Neuron (in vitro differentiated cells): ENCODE measurements around the gene TOLLIP.

Experiments used
- H2AFZ ChIP-seq: one replicate; pipeline ENCODE4 v1.6.1; 2013; ENCODE audit warnings: low read depth, mild to moderate bottlenecking, inconsistent platforms, low read length, moderate library complexity
- H3K27me3 ChIP-seq: one replicate; pipeline ENCODE4 v1.6.1; 2013; ENCODE audit warnings: low read length; ENCODE audit not compliant: insufficient read depth
- H3K36me3 ChIP-seq: one replicate; pipeline ENCODE4 v1.6.1; 2013; ENCODE audit warnings: low read length; ENCODE audit not compliant: insufficient read depth
- H3K4me1 ChIP-seq: one replicate; pipeline ENCODE4 v1.6.1; 2013; ENCODE audit warnings: low read length; ENCODE audit not compliant: insufficient read depth
- H3K4me3 ChIP-seq: 2 replicates; pipeline ENCODE4 v1.5.1; 2013; ENCODE audit warnings: mild to moderate bottlenecking, low read length, moderate library complexity
- H3K9me3 ChIP-seq: one replicate; pipeline ENCODE4 v1.6.1; 2013; ENCODE audit warnings: low read length

TOLLIP gene

DNA sequence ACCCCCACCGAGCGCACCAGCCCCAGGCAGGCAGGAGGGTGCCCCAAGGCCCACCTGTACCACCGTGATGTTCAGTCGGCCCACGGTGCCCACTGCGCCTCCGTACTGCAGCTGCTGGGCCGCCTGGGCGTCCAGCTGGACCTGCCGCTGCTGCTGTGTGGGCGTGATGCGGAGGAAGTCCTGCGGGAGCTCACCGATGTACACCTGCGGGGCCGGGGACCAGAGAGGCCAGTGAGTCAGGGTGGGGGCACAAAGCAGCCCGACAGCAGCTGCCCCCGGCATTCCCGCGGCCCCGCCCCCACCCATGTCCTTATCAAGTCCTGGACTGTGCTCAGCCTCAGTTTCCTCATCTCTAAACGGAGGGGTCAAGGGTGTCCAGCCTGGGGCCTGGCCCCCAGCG lies 13.8 kb downstream of the TOLLIP start:
- H3K9me3 ChIP-seq = no peaks in the 10 kb centered on the region
- peaks cover 25% of the 10 kb centered on the region for H3K36me3 ChIP-seq
- no peak overlapping the region for H2AFZ ChIP-seq
- no peak overlapping the region for H3K4me3 ChIP-seq
- no peaks in the 10 kb centered on the region for H3K27me3 ChIP-seq
- no peaks in the 10 kb centered on the region for H3K4me1 ChIP-seq

DNA sequence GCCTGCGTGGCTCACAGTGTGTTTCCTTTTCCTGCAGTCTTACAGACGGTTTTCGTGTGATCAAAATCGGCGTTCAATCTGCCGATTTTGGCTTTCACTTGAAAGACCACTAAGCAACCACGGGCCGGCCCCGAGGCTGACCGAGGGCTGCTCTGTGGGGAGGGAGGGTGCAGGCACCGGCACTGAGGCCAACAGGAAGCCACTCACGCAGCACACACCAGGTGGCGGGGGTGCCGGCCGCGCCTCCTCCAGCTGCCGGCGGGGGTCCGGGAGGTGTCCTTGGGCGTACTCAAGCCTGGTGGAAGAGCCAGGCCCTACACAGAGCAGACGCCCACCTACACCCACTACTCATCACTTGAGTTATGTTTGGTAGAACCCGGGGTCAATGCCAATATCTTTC lies 14.3 kb downstream of the TOLLIP start:
- H3K4me1 ChIP-seq = no peaks in the 10 kb centered on the region
- H3K9me3 ChIP-seq = no peaks in the 10 kb centered on the region
- no peak overlapping the region for H3K4me3 ChIP-seq
- peaks cover 30% of the 10 kb centered on the region for H3K36me3 ChIP-seq
- no peaks in the 10 kb centered on the region for H3K27me3 ChIP-seq
- no peak overlapping the region for H2AFZ ChIP-seq

DNA sequence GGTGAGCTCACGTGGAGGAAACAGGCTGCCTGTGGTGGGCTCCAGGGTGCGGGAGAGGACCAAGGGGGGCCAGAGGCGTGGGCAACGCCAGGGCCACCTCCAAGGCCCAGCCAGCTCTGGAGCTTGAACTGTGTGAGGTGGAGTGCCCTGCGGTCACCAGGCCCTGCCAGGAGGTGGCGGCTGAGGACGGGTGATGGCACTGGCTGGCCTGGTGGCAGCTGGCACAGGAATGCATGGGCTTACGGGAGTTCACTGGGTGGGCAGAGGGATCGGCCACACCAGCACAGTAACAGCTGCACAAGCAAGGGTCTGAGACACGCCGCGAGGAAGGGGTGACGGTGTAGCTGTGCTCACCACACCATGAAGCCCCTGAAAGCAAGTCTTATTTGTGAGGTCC lies 15.8 kb downstream of the TOLLIP start:
- Histone ChIP-seq H3K9me3 (no peaks in the 10 kb centered on the region), H2AFZ (no peak overlapping the region), H3K27me3 (no peaks in the 10 kb centered on the region), H3K36me3 (peaks cover 40% of the 10 kb centered on the region), H3K4me3 (no peak overlapping the region), H3K4me1 (no peaks in the 10 kb centered on the region)

DNA sequence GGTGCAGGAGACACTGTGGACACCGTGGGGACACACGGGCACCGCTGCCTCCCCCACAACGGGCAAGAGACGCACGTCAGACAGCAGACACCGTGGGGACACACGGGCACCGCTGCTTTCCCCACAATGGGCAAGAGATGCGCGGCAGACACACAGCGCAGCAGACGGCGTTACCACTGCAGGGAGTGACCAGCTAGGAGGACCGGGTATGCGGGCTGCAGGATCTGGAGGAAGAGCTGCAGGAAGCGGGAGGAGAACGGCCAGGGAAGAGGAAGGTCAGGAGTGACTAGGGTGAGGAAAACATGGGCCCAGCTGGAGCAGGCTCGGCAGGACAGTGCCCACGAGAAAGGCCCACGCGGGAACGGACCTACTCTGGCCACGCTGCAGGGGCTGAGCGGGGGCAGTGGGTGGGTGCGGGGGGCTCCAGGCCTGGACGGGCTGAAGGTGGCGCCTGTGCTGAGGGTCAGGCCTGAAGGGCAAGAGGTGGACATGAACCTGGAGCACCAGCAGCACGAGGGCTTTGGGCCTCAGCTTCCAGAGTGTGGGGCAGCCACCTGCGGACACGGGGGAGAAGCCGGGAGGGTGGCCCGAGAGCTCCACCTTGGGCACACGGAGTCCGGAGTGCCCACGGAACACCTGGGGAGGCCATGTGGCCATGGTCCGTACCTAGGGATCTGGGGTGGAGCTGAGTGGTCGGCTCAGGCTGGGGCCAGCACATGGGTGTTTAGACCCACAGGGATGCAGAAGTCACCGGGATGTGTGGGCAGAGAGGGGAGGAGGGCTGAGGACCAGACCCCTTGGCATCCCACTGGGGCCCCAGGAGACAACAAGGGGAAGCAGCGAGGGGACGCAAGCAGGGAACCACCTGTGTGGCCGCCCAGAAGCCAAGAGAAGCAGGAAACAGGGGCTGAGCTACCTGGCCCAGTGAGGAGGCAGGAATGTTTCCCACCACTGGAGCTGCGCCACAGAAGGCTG lies 16.5 kb downstream of the TOLLIP start:
- Histone ChIP-seq H3K36me3 (peaks cover 37% of the 10 kb centered on the region), H2AFZ (no peak overlapping the region), H3K9me3 (no peaks in the 10 kb centered on the region), H3K4me3 (no peak overlapping the region), H3K4me1 (no peaks in the 10 kb centered on the region), H3K27me3 (no peaks in the 10 kb centered on the region)

DNA sequence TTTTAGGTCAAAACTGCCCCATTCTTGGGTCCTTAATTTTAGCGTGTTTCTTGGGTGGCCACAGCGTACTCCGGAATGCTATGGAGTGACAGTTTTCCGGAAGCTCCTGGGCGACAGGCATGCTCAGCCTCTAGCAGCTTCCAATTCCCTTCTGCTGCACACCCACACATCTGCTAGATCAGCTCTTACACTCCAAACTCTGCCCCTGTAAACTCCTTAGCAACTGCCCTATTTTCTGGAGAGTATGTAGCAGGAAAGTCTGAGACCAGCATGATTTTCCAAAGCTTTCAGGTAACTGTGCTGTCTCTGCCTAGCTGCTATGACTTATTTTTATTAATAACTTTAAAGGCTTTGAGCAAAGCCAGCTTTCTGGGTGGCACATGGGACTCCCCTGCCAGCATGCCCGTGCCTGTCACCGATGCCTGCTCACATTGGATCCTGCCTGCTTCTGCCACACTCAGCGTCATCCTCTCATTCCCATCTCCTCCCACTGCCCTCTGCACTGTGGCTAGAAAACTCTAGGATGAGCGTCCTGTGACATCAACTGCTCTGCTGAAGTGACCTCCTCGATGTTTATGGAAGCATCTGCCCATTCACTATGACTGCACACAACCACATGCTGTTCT lies 17.3 kb downstream of the TOLLIP start:
- no peak overlapping the region for H3K4me3 ChIP-seq
- no peak overlapping the region for H2AFZ ChIP-seq
- H3K9me3 ChIP-seq = no peaks in the 10 kb centered on the region
- no peaks in the 10 kb centered on the region for H3K4me1 ChIP-seq
- no peaks in the 10 kb centered on the region for H3K27me3 ChIP-seq
- H3K36me3 ChIP-seq = peaks cover 37% of the 10 kb centered on the region

DNA sequence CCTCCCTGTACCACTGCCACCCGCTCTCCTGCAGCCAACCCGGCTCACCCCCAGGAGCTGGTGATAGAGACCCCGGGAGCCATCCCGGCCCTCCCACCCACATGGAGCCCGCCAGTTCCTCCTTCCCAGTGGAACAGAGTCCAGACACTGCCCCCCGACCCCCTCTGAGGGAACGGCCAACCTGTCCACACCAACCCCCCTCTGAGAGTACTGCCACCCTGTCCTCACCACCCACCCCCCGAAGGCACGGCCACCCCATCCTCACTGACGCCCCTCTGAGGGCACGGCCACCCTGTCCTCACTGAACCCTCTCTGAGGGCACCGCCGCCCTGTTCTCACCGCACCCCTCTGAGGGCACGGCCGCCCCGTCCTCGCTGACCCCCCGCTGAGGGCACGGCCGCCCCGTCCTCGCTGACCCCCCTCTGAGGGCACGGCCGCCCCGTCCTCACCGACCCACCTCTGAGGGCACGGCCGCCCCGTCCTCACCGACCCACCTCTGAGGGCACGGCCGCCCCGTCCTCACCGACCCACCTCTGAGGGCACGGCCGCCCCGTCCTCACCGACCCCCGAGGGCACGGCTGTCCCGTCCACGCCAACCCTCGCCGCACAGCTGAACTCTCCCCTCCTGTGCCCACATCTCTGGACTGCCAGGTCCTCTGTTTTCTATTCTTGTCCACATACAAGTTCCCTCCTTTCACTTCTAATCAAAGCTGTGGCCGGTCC lies 18.0 kb downstream of the TOLLIP start:
- H2AFZ ChIP-seq = no peak overlapping the region
- no peak overlapping the region for H3K4me3 ChIP-seq
- no peaks in the 10 kb centered on the region for H3K27me3 ChIP-seq
- peaks cover 43% of the 10 kb centered on the region for H3K36me3 ChIP-seq
- H3K9me3 ChIP-seq = no peaks in the 10 kb centered on the region
- no peaks in the 10 kb centered on the region for H3K4me1 ChIP-seq

DNA sequence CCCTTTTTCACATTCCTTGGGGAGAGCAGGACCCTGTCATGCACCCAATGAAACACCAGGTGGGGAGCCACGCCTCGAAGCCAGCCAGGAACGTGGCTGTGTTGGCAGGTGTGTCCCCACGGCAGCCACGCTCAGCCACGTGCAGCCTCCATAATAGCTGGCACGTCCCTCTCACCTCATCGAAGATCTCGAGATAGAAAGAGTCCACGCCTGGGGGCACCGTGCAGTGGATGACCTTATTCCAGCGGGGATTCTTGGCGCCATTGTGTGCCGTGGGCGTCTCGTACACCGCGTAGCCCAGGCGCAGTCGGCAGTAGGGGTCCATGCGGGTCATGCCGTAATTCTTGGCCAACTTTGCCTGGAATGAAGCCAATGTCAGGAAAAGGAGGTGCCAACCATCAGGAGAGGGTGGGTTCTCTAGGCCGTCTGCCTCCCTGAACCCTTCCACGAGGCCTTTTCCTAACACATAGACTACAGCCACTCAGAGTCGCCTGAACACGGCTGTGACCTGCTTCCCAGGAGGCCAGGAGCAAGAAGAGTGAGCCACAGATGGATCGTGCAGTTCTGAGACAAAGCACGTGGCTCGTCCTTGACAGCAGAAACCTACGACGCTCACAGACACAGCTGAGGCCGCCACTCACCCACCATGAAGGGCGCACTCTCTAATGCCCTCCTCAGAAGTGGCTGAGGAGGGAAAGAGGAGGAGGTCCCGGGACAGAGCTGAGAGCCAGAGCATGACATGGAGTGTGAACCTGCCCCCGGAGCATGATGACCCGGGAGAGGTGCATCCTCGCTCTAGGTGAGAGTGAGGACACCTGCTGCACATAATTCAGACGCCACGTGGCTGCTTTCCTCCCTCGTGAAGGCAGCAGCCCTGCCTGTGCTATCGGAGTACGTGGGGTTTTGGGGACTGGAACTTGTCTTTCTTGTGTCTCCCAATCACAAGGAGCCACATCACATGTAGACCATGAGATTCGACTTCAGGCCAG lies 19.1 kb downstream of the TOLLIP start:
- H3K27me3 ChIP-seq = no peaks in the 10 kb centered on the region
- H3K36me3 ChIP-seq = peaks cover 52% of the 10 kb centered on the region
- H3K9me3 ChIP-seq = no peaks in the 10 kb centered on the region
- no peak overlapping the region for H3K4me3 ChIP-seq
- no peaks in the 10 kb centered on the region for H3K4me1 ChIP-seq
- H2AFZ ChIP-seq = no peak overlapping the region

DNA sequence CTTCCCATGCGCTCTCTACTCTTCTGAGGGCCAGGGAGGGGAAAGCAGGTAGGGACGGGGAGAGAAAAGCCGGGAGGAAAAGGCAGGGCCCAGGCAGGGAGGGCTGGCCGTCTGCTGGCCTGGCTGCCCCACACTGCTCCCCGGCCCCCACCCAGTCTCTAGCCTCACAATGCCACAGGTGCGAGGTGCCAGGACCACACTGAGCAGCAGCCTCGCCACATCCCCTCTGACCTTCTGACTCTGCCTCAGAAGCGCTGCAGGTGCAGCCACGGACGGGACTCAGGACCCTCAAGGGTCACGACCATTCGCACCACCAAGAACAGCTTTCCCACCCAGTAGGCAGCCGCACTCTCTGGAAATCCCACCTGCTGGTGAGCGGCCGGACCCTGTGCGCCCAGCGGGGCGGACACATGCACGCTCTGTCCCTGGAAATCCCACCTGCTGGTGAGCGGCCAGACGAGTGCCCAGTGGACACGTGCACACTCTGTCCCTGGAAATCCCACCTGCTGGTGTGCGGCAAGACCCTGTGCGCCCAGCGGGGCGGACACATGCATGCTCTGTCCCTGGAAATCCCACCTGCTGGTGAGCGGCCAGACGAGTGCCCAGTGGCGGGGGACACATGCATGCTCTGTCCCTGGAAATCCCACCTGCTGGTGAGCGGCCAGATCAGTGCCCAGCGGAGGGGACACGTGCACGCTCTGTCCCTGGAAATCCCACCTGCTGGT lies 20.1 kb downstream of the TOLLIP start:
- no peaks in the 10 kb centered on the region for H3K9me3 ChIP-seq
- H2AFZ ChIP-seq = no peak overlapping the region
- peaks cover 57% of the 10 kb centered on the region for H3K36me3 ChIP-seq
- H3K4me3 ChIP-seq = no peak overlapping the region
- no peaks in the 10 kb centered on the region for H3K4me1 ChIP-seq
- no peaks in the 10 kb centered on the region for H3K27me3 ChIP-seq

DNA sequence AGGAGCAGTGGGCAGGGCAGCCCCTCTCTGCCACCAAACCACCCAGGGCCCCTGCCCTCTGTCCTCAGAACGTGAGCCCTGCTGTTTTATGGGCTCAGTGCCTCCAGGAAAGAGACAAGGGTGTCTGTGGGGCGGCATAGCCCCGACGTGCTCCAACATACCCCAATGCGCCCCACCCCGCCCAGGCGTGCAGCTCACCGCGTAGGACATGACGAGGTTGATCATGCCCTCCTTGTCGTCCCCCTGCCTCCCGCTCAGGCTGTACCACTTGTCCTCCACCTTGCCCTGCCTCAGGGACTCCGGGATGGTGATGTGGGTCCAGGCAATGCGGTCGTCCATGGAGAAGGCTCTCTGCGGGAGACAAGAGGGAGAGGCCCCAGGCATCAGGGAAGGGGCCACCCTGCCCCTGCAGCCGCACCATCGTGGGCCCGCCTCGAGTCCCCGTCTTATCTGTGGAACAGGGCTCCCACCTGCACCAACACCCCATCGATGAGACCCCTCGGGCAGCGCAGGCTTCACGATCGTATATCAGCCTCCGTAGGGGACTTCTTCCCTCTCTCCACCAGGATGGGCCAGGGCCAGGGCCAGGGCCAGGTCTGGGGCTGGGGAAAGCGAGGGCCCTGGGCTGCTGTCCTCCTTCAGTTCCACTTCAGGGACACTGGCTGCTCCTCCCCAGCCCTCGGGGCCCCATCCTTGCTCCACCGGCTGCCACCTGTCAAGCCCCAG lies 20.8 kb downstream of the TOLLIP start:
- no peaks in the 10 kb centered on the region for H3K4me1 ChIP-seq
- no peak overlapping the region for H2AFZ ChIP-seq
- H3K36me3 ChIP-seq = peaks cover 58% of the 10 kb centered on the region
- no peak overlapping the region for H3K4me3 ChIP-seq
- H3K27me3 ChIP-seq = no peaks in the 10 kb centered on the region
- no peaks in the 10 kb centered on the region for H3K9me3 ChIP-seq

DNA sequence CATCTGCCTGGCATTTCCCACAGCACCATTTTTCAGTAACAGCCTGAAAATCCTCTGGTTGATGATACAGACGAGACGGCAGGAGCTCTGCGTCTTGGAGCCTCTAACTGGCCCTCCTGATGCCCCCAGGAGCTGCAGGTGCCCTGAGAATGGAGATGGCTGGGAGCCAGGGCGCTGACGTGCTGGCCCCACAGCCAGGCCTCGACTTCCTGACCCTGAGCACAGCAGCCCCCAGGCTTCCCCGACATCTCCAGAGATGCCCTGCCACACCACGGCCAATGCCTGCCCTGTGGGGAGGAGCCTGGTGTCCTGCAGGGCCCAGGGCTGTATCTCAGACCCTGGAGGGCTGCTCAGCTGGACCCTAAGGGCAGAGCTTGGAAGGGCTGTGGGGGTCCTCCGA lies 21.5 kb downstream of the TOLLIP start:
- Histone ChIP-seq H3K4me3 (no peak overlapping the region), H3K27me3 (no peaks in the 10 kb centered on the region), H3K36me3 (peaks cover 56% of the 10 kb centered on the region), H2AFZ (no peak overlapping the region), H3K9me3 (no peaks in the 10 kb centered on the region), H3K4me1 (no peaks in the 10 kb centered on the region)

DNA sequence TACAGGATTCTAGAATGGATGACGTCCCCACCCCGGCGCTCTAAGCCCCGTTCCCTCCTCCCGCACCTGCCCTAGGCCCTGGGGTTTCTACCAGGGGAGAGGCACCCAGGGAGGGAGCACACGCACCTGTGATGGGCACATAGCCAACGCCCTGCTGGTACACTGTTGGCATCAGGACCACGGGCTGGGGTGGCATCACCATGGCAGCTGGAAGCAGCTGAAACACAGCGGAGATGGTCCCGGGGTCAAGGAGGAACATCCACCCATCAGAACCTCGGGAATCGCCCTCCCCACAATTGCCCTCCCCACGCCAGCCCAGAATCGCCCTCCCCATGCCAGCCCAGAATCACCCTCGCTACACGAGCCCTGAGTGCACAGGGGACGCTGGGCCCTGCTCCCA lies 23.6 kb downstream of the TOLLIP start:
- H3K9me3 ChIP-seq = no peaks in the 10 kb centered on the region
- peaks cover 54% of the 10 kb centered on the region for H3K36me3 ChIP-seq
- no peak overlapping the region for H2AFZ ChIP-seq
- no peaks in the 10 kb centered on the region for H3K4me1 ChIP-seq
- no peaks in the 10 kb centered on the region for H3K27me3 ChIP-seq
- H3K4me3 ChIP-seq = no peak overlapping the region
